ENCODE results near the gene FGFRL1. TPM values are rescaled to one million over a fixed set of nuclear protein-coding genes. Genes with fewer than 3 reads are reported as not detected.
A peak's percentile ranks its signal among the peaks of the same experiment; 100 is the strongest.

FGFRL1 gene
- total and polyA plus RNA-seq, 2 of the 13 experiments (the other 11 are each of a cell fraction or from before 2014, with no cell fraction given): 19.1 to 30.6 TPM

DNA sequence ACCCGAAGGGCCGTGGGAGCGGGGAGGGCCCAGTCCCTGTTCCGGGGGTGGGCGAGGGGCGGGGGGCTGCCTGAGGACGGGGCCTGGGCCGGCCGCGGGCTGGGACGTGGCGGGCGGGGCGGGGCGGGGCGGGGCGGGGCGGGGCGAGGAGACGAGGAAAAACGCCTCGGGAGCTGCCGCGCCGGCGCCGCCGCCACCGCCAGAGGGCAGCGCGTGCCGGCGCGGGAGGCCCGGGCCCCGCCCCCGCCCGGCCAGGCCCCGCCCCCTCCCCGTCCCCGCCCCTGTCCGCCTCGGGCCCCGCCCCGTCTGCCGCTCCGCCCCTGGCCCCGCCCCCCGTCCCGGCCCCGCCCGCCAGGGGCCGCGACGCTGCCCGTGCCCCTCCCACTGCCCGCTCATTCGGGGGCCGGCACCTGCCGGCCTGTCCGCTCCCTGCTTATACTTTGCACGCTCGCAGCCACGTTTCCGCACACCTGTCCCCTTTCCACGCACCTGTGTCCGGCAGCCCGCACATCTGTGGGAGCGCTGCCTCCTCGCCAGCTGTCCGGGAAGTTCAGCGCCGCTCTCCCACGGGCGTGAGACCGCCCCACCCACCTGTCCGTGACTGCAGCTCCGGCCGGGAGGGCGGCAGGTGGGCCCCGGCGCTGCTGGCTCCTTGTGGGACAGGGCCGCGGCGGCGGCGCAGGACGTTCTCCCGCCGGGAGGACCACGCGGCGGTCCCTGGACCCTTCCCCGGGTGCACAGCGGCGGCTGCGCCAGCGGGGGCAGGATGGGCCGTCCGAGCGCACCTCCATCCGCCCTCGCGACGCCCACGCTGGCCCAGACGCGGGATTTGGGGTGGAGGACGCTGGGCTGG, 1.7 kb upstream of the FGFRL1 start (continued):
- TF ChIP-seq, protein P1, sequence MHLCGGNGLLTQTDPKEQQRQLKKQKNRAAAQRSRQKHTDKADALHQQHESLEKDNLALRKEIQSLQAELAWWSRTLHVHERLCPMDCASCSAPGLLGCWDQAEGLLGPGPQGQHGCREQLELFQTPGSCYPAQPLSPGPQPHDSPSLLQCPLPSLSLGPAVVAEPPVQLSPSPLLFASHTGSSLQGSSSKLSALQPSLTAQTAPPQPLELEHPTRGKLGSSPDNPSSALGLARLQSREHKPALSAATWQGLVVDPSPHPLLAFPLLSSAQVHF (CRISPR knock-in tag; IDR thresholded peaks at IDR 0.05): no peak; the same call in 1 of the 2 replicates
- TF ChIP-seq ZFP41 (CRISPR knock-in tag; IDR thresholded peaks at IDR 0.05; ENCODE audit: borderline replicate concordance): no peak
- no peak for TF ChIP-seq ZBTB38 (CRISPR knock-in tag; IDR thresholded peaks at IDR 0.05)
- no peak for TF ChIP-seq AKAP8 (CRISPR knock-in tag; IDR thresholded peaks at IDR 0.05)
- TF ChIP-seq ZNF570 (CRISPR knock-in tag; IDR thresholded peaks at IDR 0.05; ENCODE audit: borderline replicate concordance): no peak
- no peak for TF ChIP-seq ZNF781 (CRISPR knock-in tag; IDR thresholded peaks at IDR 0.05; ENCODE audit: borderline replicate concordance, not compliant biosample characterization)
- no peak for TF ChIP-seq ZNF552 (CRISPR knock-in tag; IDR thresholded peaks at IDR 0.05; ENCODE audit: borderline replicate concordance)
- TF ChIP-seq NBN (conservative IDR thresholded peaks at IDR 0.05): no peak
- TF ChIP-seq BCL6 (CRISPR knock-in tag; IDR thresholded peaks at IDR 0.05): no peak
- no peak for TF ChIP-seq GLI4 (CRISPR knock-in tag; IDR thresholded peaks at IDR 0.05; ENCODE audit: borderline replicate concordance)
- no peak for TF ChIP-seq BHLHE40 (IDR thresholded peaks at IDR 0.05; ENCODE audit: low read length)
- TF ChIP-seq ZFP90 (CRISPR knock-in tag; IDR thresholded peaks at IDR 0.05; ENCODE audit: borderline replicate concordance): peak; percentile 47; the same call in 1 of the 2 replicates
- TF ChIP-seq PITX1 (CRISPR knock-in tag; IDR thresholded peaks at IDR 0.05): no peak
- 0 out of 2 replicates have a peak, but pooled peaks have one; percentile 21 for TF ChIP-seq MEIS1 (CRISPR knock-in tag; IDR thresholded peaks at IDR 0.05; ENCODE audit: borderline replicate concordance)
- no peak for TF ChIP-seq KDM6A (CRISPR knock-in tag; IDR thresholded peaks at IDR 0.05; ENCODE audit: low read depth)
- TF ChIP-seq, protein P2, sequence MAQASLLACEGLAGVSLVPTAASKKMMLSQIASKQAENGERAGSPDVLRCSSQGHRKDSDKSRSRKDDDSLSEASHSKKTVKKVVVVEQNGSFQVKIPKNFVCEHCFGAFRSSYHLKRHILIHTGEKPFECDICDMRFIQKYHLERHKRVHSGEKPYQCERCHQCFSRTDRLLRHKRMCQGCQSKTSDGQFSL (CRISPR knock-in tag; IDR thresholded peaks at IDR 0.05): peak; percentile 39; the same call in 1 of the 2 replicates
- no peak for TF ChIP-seq SRSF9 (IDR thresholded peaks at IDR 0.05; ENCODE audit: borderline replicate concordance, insufficient read depth, low read depth, low read length, poor library complexity, severe bottlenecking)
- no peak for TF ChIP-seq ZNF792 (CRISPR knock-in tag; IDR thresholded peaks at IDR 0.05)
- no peak for TF ChIP-seq MZF1 (CRISPR knock-in tag; IDR thresholded peaks at IDR 0.05; ENCODE audit: borderline replicate concordance)
- TF ChIP-seq REXO4 (CRISPR knock-in tag; IDR thresholded peaks at IDR 0.05; ENCODE audit: borderline replicate concordance): no peak
- TF ChIP-seq, protein P3, sequence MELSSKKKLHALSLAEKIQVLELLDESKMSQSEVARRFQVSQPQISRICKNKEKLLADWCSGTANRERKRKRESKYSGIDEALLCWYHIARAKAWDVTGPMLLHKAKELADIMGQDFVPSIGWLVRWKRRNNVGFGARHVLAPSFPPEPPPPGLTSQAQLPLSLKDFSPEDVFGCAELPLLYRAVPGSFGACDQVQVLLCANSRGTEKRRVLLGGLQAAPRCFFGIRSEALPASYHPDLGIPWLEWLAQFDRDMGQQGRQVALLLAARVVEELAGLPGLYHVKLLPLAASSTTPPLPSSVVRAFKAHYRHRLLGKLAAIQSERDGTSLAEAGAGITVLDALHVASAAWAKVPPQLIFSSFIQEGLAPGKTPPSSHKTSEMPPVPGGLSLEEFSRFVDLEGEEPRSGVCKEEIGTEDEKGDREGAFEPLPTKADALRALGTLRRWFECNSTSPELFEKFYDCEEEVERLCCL (CRISPR knock-in tag; IDR thresholded peaks at IDR 0.05; ENCODE audit: borderline replicate concordance): no peak
- no peak for TF ChIP-seq ZNF382 (CRISPR knock-in tag; IDR thresholded peaks at IDR 0.05; ENCODE audit: borderline replicate concordance)
- TF ChIP-seq, protein P4, sequence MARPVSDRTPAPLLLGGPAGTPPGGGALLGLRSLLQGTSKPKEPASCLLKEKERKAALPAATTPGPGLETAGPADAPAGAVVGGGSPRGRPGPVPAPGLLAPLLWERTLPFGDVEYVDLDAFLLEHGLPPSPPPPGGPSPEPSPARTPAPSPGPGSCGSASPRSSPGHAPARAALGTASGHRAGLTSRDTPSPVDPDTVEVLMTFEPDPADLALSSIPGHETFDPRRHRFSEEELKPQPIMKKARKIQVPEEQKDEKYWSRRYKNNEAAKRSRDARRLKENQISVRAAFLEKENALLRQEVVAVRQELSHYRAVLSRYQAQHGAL (CRISPR knock-in tag; IDR thresholded peaks at IDR 0.05; ENCODE audit: not compliant biosample characterization): no peak
- TF ChIP-seq KAT7 (CRISPR knock-in tag; IDR thresholded peaks at IDR 0.05; ENCODE audit: borderline replicate concordance): no peak
- TF ChIP-seq NKX3-1 (CRISPR knock-in tag; IDR thresholded peaks at IDR 0.05): no peak
- no peak for TF ChIP-seq EP300 (IDR thresholded peaks at IDR 0.05; ENCODE audit: low read depth in 2 of 2, low read length in 2 of 2)
- TF ChIP-seq EP300 (CRISPR knock-in tag; IDR thresholded peaks at IDR 0.05; ENCODE audit: borderline replicate concordance): no peak
- TF ChIP-seq HOXA9 (CRISPR knock-in tag; IDR thresholded peaks at IDR 0.05; ENCODE audit: borderline replicate concordance): no peak

Data from HepG2 (cell line).